Kidney glomerular epithelial cell (primary cell): ENCODE data around the gene DALRD3.
"Not testable (repeated sequence)": the region's sequence is repeated elsewhere in the genome, so short reads cannot be mapped to it uniquely, and the experiment has no call there.

ENCODE experiments used
- DNase-seq: peaks from one replicate; lab custom pipeline; 2025; lab: John Stamatoyannopoulos, UW

DALRD3 gene

DNA sequence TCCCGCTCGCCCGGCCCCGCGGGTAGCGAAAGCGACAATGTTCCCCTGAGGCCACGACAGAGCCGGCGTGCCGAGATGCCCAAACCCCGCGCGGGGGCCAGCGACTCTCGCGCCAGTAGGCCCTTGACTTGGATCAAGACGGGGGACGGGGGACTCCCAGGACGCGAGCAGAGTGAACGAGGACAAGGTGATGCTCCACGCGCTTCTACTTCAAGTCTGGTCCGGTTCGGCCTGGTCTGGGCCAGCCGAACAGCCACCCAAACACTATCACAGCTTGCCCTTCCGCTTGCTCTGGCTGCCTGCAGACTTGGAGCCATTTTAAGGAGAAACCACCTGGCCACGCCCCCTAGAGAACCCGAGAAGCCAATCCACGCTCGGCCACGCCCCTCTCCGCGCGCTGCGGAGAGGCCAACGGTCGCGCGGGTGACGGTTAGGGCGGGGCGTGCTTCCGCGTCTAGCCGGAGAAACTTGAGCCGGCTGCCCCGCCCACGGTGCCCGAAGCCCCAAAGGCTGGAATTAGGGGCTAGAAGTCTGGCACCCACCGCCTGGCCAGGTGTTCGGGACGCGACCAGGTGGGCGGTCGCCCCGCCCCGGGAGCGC lies 2.9 kb upstream of the DALRD3 start:
- DNase-seq, result peak; percentile 98

DNA sequence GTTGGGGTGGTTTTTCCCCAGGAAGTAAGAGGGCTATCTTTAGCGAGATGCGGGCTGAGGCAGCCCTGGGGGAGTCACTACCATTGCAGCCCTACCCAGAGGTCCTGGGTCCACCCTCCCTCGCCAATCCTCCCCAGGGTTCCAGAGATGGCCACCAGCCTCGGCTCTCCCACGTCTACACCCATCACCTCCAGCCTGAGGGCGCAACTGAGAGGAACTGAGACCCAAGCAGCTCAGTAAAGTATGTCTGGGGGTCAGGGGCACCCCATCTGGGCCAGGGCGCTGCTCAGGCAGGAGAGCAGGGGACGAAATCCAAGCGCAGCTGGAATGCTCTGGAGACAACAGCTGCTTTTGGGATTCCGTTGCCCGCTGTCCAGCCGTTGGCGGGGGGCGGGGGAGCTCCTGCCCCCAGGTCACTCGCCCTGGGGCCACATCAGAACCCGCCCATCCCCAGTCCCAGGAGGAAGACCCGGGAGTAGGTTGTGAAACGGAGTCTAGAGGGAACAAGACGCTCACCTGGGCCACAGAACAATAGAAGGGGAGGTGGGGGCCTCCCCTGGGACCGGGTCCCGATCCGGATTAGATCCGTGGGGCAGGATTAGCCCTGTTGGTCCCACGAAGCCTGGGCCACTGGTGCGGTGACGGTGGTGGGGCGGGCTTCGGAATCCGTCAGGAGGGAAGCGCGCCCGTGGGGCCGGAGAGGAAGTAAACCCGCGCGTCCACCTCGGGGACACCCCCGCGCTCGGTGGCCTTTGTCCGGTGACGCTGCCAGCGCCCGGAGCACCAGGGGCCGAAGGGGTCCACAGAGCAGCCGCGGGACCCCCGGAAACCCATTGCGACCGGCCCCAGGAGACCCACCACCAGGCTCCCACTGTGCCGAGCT lies 2.2 kb upstream of the DALRD3 start:
- no peak for DNase-seq

DNA sequence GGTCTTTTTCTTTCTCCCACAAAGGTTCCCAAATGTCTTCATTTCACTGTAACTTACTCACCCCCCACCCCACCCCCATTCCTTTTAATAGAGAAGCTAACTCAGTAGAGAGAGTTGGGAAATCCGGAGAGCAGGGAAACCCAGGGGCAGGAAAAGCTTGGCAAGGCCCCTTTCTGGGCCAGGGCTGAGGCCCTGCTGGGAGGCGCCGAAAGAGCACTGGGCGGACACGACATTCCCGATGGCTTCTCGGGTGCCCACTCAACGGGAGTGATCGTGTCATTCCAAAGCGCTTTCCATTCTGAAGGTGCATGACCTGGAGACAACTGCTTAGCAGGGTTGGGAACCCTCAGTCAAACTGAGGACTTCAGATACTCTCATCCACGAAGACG lies 1.6 kb upstream of the DALRD3 start:
- no peak for DNase-seq

DNA sequence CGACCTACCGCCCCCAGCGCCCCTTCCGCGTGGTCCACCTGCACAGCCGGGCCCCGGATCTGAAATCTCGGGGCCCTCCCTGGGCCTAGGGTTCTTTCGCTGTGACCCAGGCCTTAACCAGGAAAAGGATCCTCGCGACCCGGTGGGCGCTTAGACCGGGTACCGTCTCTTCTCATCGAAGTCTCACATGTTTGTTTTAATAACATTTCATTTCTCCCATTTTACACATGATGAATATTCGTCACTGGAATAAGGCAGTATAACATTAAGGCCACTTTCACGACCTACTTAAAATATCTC lies 277 bp upstream of the DALRD3 start:
- no peak for DNase-seq

DNA sequence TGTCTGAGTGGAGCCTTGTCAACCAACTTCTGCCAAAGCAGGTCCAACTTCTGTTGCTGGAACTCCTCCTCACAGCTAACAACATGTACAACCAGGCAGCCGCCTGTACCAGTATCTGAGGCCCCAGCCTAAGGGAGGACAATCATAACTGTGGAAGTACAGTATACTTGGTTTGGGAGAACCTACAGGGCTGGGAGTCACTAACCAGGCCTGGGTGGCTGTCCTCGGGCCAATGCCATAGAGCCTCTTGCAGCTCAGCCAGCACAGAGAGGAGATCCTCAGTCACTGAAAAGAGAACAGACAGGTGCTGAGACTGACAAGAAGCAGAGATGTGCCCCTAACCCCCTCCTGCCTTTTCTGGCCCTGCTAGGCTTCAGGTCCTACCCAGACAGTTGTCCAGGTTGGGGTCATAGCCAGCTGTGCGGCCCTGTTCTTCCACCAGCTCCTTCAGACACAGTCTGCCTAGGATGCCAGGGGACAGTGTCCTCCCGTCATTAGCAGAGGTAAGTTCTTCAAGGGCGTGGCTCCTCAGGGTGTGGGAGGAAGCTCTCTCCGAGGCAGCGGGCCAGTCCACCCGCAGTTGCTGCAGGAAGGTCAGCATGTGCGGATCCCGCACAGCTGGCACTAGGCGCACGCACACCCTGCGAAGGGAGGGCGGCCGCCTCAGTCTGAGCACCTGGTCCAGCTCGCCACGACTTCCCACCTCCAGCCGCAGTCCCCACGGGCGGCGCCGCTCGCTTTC lies 980 bp downstream of the DALRD3 start:
- DNase-seq, result no peak

DNA sequence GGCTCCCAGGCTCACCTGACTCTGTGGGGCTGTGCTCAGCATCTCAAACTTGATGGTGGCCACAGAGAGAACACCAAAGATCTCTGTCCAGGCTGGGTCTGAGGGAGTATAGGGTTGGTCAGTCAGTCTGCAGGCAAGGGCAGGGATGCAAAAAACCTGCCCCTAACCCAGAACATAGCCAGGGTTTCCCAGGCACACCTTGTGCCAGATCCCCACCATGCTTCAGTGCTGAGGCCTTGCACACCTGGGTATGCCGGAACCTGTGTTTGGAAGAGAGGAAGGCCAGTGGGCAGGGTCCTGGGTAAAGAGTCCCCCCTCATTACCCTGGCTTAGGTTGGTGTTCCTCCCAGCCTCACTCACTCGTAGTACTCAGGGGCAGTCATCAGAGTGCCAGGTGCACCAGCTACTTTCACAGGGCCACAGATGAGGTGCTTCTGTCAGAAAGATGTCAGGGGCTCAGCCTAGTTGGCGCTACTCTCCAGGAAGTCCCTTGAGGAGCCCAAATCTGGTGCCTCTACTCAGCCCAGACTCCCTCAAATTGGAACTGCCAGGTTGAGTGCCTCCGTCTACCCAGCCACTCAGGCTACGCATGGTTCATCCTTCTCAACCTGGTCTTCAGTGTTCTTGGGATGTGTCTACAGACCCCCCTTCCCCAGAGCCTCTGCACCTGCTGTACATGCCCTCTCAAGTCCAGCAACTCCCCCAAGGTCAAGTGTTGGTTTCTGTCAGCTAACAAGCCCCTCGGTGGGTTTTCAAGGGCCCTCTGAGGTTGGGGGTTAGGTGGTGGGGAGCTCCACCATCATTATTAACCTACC lies 1.8 kb downstream of the DALRD3 start:
- no peak for DNase-seq

DNA sequence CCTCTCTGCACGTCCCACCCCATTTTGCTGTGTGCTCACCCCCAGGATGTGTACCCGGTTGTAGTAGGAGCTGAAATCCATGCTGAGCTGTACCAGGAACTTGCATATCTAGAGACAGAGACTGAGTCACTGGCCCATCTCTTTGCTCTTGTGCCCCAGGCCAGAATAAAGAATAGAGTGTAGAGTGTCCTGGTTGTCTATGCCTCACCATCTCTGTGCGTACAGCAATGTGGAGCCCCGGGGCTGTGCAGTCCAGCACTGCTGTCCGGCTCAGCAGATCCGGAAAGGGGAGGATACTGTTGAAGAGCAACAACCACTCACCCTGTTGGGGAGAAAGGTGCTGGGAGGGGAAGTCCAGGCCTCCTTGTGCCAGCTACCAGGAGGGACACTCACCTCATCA lies 2.6 kb downstream of the DALRD3 start:
- DNase-seq, result no peak

DNA sequence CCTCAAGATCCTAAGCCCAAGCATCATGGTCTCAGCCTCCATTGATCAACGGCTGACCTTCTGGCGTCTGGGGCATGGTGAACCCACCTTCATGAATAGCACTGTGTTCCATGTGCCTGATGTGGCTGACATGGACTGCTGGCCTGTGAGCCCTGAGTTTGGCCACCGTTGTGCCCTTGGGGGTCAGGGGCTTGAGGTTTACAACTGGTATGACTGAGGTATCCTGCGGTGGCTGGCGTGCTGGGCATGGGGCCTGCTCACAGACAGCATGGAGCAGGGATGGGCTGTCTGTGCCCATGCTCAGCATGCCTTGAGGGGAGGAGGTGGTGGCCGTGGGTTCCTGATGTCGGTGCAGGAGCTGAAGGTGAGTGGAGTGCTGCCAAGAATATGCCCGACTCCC lies 3.3 kb downstream of the DALRD3 start:
- no peak for DNase-seq

DNA sequence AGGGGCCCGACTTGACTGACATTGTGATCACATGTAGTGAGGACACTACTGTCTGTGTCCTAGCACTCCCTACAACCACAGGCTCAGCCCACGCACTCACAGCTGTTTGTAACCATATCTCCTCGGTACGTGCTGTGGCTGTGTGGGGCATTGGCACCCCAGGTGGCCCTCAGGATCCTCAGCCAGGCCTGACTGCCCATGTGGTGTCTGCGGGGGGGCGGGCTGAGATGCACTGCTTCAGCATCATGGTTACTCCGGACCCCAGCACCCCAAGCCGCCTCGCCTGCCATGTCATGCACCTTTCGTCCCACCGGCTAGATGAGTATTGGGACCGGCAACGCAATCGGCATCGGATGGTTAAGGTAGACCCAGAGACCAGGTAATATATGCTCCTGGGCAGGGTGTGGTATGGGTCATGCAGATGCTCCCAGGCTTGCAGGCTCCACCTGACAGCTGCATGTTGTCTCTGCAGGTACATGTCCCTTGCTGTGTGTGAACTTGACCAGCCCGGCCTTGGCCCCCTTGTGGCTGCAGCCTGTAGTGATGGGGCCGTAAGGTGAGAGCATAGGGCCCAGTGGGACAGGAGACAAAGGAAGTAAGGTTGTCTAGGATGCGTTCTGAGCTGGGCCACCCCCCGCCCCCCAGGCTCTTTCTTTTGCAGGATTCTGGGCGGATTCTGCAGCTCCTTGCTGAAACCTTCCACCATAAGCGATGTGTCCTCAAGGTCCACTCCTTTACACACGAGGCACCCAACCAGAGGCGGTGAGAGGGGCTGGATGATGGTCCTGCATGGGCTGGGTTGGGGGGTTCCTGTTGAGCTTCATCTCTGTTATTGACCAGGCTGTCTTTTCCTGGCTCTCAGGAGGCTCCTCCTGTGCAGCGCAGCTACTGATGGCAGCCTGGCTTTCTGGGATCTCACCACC lies 4.4 kb downstream of the DALRD3 start:
- DNase-seq, result peak; percentile 23

DNA sequence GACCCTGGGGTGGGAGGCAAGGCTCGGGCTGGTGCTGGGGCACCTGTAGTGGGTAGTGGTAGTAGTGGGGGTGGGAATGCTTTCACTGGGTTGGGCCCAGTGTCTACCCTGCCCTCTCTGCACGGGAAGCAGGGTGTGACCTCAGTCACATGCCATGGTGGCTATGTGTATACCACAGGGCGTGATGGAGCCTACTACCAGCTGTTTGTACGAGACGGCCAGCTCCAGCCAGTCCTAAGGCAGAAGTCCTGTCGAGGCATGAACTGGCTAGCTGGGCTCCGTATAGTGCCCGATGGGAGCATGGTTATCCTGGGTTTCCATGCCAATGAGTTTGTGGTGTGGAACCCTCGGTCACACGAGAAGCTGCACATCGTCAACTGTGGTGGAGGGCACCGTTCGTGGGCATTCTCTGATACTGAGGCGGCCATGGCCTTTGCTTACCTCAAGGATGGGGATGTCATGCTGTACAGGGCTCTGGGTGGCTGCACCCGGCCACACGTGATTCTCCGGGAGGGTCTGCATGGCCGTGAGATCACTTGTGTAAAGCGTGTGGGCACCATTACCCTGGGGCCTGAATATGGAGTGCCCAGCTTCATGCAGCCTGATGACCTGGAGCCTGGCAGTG lies 5.2 kb downstream of the DALRD3 start:
- DNase-seq, result no peak

DNA sequence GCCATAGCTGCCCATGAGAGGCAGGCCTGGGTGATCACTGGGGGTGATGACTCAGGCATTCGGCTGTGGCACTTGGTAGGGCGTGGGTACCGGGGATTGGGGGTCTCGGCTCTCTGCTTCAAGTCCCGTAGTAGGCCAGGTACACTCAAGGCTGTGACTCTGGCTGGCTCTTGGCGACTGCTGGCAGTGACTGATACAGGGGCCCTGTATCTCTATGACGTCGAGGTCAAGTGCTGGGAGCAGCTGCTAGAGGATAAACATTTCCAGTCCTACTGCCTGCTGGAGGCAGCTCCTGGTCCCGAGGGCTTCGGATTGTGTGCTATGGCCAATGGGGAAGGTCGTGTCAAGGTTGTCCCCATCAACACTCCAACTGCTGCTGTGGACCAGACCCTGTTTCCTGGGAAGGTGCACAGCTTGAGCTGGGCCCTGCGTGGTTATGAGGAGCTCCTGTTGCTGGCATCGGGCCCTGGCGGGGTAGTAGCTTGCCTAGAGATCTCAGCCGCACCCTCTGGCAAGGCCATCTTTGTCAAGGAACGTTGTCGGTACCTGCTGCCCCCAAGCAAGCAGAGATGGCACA lies 5.9 kb downstream of the DALRD3 start:
- no peak for DNase-seq

DNA sequence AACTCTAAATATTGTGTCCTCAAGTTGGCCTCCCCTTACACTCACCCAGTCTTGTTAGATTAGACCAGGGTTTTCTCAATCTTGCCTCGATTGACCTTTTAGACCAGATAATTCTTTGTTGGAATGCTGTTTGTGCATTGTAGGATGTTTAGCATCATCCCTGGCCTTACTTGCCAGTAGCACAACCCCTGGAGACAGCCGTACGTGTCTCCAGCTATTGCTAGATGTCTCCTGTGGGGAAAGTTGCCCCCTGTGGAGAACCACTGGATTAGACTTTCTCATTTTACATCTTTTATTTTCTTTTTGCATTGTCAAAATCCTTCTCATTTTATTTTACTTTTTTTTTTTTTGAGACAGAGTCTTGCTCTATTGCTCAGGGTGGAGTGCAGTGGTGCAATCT lies 9.0 kb downstream of the DALRD3 start:
- DNase-seq, result no peak

DNA sequence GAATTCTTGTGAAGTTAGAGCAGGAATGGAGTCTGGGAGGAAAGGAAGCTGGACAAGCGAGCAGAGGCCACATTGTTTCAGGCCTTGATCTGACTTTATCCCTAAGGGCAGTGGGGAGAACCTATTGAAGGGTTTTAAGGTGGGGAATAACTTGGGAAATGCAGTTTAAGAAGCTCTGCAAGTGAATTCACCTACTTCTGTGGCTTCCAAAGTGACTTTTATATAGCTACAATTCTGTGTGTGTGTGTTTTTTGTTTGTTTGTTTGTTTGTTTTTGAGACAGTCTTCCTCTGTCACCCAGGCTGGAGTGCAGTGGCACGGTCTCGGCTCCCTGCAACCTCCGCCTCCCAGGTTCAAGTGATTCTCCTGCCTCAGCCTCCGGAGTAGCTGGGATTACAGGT lies 9.8 kb downstream of the DALRD3 start:
- not testable (repeated sequence) for DNase-seq

DNA sequence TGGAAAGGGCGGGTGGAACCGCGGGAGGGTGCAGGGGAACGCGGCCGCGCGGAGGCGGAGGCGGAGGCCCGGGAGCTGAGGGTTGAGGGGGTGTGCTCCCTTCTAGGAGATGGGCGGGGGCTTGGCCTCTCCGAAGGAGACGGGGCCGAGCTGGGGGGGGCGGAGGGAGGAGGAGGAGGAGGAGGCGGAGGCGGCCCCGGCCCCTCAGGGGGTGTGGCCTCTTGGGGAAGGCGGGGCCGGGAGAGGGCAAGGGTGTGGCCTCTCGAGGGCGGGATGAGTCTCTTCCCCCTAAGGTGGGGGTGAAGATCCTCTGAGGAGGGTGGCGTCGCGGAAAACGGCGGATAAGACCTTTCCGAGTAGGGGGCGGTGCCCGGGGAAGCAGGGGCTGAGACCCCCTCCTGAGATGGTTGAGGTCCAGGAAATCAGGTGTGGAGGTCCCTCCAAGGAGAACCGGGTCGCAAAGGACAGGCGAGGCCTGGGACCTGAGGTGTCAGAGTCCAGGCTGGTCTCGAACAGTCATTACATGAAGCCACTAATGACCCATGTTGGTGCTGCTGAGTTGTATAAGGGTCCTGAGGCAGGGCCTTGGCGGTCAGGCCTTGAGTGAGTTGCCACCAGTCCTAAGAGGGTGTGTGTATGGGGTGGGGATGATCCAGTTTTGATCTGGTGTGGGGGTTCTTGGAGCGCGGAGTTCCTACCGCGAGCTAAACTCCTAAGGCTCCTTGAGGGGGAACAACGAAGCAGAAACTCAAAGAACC lies 10.4 kb downstream of the DALRD3 start:
- DNase-seq, result peak; percentile 71

DNA sequence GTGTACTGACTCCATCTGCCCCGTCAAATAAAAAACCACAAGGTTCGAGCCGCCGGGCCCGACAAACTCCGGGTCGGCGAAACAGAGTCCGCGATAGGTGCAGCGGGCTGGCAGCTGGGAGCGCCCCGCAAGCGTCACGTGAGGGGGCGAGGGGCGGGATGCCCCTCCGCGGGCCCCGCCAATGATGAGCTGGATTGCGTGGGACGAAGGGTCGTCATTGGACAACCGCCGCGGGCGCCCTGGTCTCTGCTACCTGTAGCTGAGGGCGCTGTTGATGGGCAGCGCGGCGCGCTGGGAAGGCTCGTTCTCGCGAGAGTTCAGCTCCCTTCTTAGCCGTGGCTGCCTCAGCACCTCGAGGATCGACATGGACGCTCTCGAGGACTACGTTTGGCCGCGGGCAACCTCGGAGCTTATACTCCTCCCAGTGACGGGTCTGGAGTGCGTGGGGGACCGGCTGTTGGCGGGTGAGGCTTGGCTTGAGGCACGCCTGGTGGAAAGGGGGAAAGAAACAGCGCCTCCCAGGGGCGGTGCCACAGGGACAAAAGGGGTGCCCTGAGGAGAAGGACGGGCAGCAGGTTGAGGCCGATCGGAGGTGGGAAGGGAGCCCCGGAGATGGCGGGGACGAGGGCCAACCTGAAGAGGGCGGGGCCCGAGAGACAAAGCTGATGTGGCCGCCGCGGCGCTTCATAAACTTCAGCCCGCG lies 11.2 kb downstream of the DALRD3 start, which contains the start of gene WDR6:
Gene WDR6 (plus strand): TSS at position 324 of the 703 bp plus-strand sequence. CDS start 41 bp downstream, at position 365.
- DNase-seq, result peak; percentile 96

DNA sequence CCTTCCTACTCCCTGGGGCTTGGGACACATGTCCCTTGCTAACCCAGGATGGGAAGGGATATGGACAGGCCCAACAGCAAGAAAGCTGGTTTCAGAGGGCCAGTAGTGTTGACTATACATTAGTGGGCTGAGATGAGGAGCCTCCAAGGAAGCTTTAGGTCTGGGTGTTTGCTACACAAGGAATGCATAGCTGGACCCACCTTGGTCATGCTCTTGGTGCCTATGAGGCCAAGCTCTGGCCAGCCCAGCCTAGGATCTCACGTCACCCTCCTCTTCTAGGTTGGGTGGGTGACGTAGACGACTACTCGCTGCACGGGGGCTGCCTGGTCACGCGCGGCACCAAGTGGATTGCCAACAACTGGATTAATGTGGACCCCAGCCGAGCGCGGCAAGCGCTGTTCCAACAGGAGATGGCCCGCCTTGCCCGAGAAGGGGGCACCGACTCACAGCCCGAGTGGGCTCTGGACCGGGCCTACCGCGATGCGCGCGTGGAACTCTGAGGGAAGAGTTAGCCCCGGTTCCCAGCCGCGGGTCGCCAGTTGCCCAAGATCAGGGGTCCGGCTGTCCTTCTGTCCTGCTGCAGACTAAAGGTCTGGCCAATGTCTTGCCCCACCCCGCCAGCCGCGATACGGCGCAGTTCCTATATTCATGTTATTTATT lies 11.8 kb downstream of the DALRD3 start:
- DNase-seq, result no peak

DNA sequence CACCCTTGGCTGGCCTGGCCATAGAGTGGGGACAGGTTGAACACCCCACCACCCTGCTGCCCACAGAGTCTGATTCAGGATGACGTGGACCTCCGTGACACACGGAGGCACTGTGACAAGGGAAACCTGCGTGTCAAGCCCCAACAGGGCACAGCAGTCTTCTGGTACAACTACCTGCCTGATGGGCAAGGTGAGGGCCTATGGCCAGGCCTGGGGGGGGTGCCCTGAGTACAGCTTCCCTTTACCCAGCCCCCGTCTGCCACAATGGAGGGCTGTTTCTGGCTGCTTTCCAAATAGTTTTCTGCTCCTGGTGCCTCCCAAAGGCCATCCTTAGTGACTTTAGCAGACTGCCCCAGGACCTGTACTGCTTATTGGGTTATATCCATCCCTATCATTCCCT lies 12.4 kb downstream of the DALRD3 start:
- no peak for DNase-seq

DNA sequence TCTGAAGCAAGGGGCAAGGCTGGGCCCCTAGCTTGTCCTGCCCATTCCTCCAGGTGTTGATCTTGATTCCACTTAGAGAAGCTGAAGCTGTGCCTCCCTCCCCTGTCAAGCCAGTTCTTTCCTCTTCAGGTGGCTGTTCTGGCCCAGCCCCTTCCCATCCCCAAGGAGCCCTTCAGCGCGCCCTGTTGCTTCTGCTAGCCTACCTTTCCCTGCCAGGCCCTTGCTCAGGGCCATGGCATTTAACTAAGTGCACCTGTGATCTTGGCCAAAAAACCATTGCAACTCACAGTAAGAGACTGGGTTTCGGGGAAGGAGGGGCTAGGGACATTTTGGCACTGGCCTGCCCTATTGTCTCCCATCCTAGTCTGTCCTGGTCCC lies 13.1 kb downstream of the DALRD3 start:
- DNase-seq, result no peak
